ENCODE data around the gene KIAA0513.

The KIAA0513 gene

GRCh38 chr16:85027349-85027957, at the start of gene KIAA0513:
Gene KIAA0513 (plus strand): TSS chr16:85027795. CDS start chr16:85067072, 39,277 bp downstream.
- peak within 1 kb of the TSS; percentile 55 for H3K4me3 ChIP-seq (ENCODE audit: low read depth, low read length)

GRCh38 chr16:84979516-84979915, 48.1 kb upstream of the KIAA0513 start:
- no peak overlapping the region for H3K4me3 ChIP-seq (ENCODE audit: low read depth, low read length)

GRCh38 chr16:84982434-84982833, 45.2 kb upstream of the KIAA0513 start:
- H3K4me3 ChIP-seq (ENCODE audit: low read depth, low read length): no peak overlapping the region

GRCh38 chr16:84985079-84986065, 42.2 kb upstream of the KIAA0513 start:
- H3K4me3 ChIP-seq (ENCODE audit: low read depth, low read length): no peak overlapping the region

- H3K4me3 ChIP-seq (ENCODE audit: low read depth, low read length): no peak overlapping the region
Measured at GRCh38 chr16:84986102-84986501, 41.5 kb upstream of the KIAA0513 start.

GRCh38 chr16:84986879-84987278, 40.7 kb upstream of the KIAA0513 start:
- no peak overlapping the region for H3K4me3 ChIP-seq (ENCODE audit: low read depth, low read length)

- no peak overlapping the region for H3K4me3 ChIP-seq (ENCODE audit: low read depth, low read length)
Measured at GRCh38 chr16:84988328-84989080, 39.1 kb upstream of the KIAA0513 start.

- no peak overlapping the region for H3K4me3 ChIP-seq (ENCODE audit: low read depth, low read length)
Measured at GRCh38 chr16:84989749-84990620, 37.6 kb upstream of the KIAA0513 start.

GRCh38 chr16:84990782-84991181, 36.8 kb upstream of the KIAA0513 start:
- H3K4me3 ChIP-seq (ENCODE audit: low read depth, low read length): no peak overlapping the region

- H3K4me3 ChIP-seq (ENCODE audit: low read depth, low read length): no peak overlapping the region
Measured at GRCh38 chr16:84992717-84993075, 34.9 kb upstream of the KIAA0513 start.

GRCh38 chr16:84993926-84994325, 33.7 kb upstream of the KIAA0513 start:
- H3K4me3 ChIP-seq (ENCODE audit: low read depth, low read length): no peak overlapping the region

- H3K4me3 ChIP-seq (ENCODE audit: low read depth, low read length): no peak overlapping the region
Measured at GRCh38 chr16:84995663-84996062, 31.9 kb upstream of the KIAA0513 start.

- H3K4me3 ChIP-seq (ENCODE audit: low read depth, low read length): no peak overlapping the region
Measured at GRCh38 chr16:84996365-84996764, 31.2 kb upstream of the KIAA0513 start.

GRCh38 chr16:84999200-84999599, 28.4 kb upstream of the KIAA0513 start:
- no peak overlapping the region for H3K4me3 ChIP-seq (ENCODE audit: low read depth, low read length)

- H3K4me3 ChIP-seq (ENCODE audit: low read depth, low read length): no peak overlapping the region
Measured at GRCh38 chr16:84999857-85000480, 27.6 kb upstream of the KIAA0513 start.

GRCh38 chr16:85002099-85002541, 25.5 kb upstream of the KIAA0513 start:
- H3K4me3 ChIP-seq (ENCODE audit: low read depth, low read length): no peak overlapping the region

GRCh38 chr16:85002608-85003007, 25.0 kb upstream of the KIAA0513 start:
- no peak overlapping the region for H3K4me3 ChIP-seq (ENCODE audit: low read depth, low read length)

GRCh38 chr16:85003076-85003475, 24.5 kb upstream of the KIAA0513 start:
- no peak overlapping the region for H3K4me3 ChIP-seq (ENCODE audit: low read depth, low read length)

GRCh38 chr16:85003725-85004586, 23.6 kb upstream of the KIAA0513 start:
- no peak overlapping the region for H3K4me3 ChIP-seq (ENCODE audit: low read depth, low read length)

Measured in iPS-11a (cell line).